Measurements from ENCODE around the gene TRIM40.
"Not testable (repeated sequence)": the region's sequence is repeated elsewhere in the genome, so short reads cannot be mapped to it uniquely, and the experiment has no call there.

Gene TRIM40

GRCh38 chr6:30129265-30130178, 6.4 kb upstream of the TRIM40 start:
- no peak overlapping the region for H3K4me3 ChIP-seq (replicated peaks; ENCODE audit: low read depth, low read length)
- no peak for DNase-seq (ENCODE audit: extremely low read depth, low read depth)
- no peak for TF ChIP-seq CTCF (IDR thresholded peaks at IDR 0.05; ENCODE audit: low read depth, low read length, missing control alignments)

DNA sequence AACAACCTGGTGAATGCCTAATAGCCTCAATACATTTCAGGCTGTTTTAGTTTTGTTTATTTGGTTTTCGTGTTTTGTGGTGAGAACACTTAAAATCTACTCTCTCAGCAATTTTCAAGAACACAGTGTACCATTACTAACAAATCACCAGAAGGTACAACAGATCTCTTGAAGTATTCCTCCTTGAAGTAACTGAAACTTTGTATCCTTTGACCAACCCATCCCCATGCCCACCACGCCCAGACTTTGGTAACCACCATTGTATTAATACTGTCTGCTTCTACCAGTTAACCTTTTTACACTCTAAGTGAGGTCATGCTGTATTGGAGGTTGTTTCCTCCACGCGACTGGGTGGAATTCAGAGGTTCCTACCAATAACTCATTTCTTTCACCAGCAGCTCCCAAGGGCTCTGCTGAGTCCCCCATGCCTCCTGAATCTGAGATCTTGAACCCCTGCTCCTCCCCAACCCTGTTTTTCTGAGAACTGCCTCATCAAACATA, 5.7 kb upstream of the TRIM40 start:
- no peak for DNase-seq (ENCODE audit: extremely low read depth, low read depth)
- no peak overlapping the region for H3K4me3 ChIP-seq (replicated peaks; ENCODE audit: low read depth, low read length)
- TF ChIP-seq CTCF (IDR thresholded peaks at IDR 0.05; ENCODE audit: low read depth, low read length, missing control alignments), result no peak

DNA sequence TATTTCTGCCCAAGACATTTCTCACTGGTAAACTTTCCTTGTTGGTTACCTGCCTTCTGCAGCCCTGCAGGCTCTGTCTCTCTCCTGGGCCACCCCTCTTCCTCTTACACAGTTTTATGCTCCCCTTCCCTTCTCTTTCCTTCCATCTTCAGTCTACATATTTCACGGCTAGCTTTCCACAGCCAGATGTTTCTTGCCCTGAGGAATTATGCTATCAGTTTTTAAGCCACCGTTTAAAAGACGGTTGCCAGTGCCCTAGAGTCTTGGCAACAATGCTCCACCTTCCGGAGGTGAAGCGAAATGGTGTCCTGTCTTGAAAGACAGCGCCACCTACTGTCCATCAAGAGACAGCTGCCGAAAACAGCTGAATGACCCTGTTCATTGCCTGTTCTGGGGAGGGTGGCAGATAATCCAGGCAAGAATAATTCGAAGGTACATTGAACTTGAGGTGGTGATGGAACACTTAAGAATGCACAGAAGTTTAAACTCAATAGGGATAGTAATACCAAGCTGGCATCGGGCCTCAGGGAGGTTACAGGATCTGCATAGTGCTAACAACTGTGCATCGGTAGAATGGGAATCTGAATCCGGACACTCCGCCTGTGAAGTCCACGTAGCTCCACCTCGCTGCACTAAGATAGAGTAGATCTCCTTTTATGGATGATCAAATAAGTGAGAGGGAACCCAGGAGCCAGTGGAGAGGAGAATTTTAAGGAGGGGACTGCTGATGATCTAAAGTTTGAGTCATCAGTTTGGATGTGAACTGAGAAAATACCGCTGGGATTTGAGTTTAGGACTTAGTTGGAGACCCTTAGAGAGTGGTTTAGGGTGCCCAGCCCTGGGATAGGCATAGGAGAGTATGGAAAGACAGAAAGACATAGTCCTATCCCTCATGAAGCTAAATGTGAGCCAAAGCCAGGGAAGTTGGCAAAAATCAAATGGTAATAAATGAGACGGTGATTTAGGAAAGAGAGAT, 4.8 kb upstream of the TRIM40 start:
- DNase-seq (ENCODE audit: extremely low read depth, low read depth), result peak; percentile 64
- peak; percentile 100 for TF ChIP-seq CTCF (IDR thresholded peaks at IDR 0.05; ENCODE audit: low read depth, low read length, missing control alignments)
- no peak overlapping the region for H3K4me3 ChIP-seq (replicated peaks; ENCODE audit: low read depth, low read length)

DNA sequence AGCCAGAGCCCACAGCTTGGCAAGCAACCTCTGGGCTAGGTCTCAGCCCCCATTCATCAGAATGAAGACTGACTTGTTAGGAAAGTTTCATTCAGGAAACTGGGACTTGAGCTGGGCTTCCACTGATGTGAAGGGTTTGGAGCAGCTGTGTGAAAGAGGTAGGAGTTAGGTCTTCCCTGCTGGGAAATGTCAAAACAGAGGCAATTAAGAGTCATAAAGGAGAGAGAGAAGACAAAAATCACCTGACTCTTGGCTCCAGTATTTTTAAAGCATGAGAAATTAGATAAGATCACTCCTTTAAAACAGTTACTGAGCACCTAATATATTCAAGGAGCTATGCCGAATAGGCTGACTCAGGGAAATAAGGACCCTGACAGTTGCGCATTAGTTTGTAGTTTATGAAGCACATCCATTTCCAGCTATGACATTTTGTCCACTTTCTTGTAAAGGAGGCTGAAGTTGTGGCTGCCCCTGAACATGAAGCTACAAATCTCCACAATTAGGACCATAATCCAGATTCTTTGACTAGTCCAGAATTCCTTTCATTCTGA, 3.9 kb upstream of the TRIM40 start:
- no peak for DNase-seq (ENCODE audit: extremely low read depth, low read depth)
- H3K4me3 ChIP-seq (replicated peaks; ENCODE audit: low read depth, low read length), result no peak overlapping the region
- no peak for TF ChIP-seq CTCF (IDR thresholded peaks at IDR 0.05; ENCODE audit: low read depth, low read length, missing control alignments)

GRCh38 chr6:30135147-30135546, 793 bp upstream of the TRIM40 start:
- no peak for DNase-seq (ENCODE audit: extremely low read depth, low read depth)
- TF ChIP-seq CTCF (IDR thresholded peaks at IDR 0.05; ENCODE audit: low read depth, low read length, missing control alignments), result no peak
- H3K4me3 ChIP-seq (replicated peaks; ENCODE audit: low read depth, low read length), result no peak overlapping the region

DNA sequence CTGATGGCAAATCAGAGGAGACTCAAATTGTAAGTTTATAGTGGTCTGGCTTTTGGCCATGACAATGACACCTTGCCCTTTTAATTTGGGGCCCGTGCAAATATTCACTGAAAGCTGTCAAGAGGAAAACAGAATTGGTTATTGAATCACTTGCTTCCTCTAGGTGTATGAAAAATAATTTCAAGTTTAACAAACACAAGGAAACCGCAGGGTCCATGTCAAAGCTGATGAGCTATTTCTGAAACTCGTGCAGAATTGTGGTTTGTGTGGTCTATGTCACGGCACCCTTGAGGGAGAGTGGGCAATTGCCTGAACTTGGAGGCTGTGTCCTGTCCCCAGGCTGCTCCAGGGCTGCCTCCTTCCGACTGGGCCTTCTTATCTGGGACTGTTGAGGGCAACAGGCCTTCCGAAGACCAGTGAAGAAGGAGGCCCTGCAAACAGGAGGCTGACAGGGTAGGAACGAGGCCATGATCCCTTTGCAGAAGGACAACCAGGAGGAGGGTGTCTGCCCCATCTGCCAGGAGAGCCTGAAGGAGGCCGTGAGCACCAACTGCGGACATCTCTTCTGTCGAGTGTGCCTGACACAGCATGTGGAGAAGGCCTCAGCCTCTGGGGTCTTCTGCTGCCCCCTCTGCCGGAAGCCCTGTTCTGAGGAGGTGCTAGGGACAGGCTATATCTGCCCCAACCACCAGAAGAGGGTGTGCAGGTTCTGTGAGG, 788 bp downstream of the TRIM40 start:
- no peak for DNase-seq (ENCODE audit: extremely low read depth, low read depth)
- no peak for TF ChIP-seq CTCF (IDR thresholded peaks at IDR 0.05; ENCODE audit: low read depth, low read length, missing control alignments)
- H3K4me3 ChIP-seq (replicated peaks; ENCODE audit: low read depth, low read length), result no peak overlapping the region

GRCh38 chr6:30140240-30140639, 4.3 kb downstream of the TRIM40 start:
- not testable (repeated sequence) for H3K4me3 ChIP-seq (replicated peaks; ENCODE audit: low read depth, low read length); DNase-seq (ENCODE audit: extremely low read depth, low read depth)

Measured in HFF-Myc (cell line).